HepG2 (cell line): Measurements from ENCODE around the gene CSK. TPM values are rescaled to one million over a fixed set of nuclear protein-coding genes. Genes with fewer than 3 reads are reported as not detected.
A peak's percentile ranks its signal among the peaks of the same experiment; 100 is the strongest.

ENCODE experiments used
- BCL6 ChIP-seq: IDR thresholded peaks from 2 replicates; pipeline ENCODE4 v1.6.1; 2016; ENCODE audit warnings: missing genetic modification reagents, missing compliant biosample characterization
- BHLHE40 ChIP-seq: IDR thresholded peaks from 2 replicates; pipeline ENCODE4 v1.6.1; 2011; ENCODE audit warnings: low read length, improper control_type of control experiment
- DR1 ChIP-seq: sonication (generic); formaldehyde crosslinking; IDR thresholded peaks from 2 replicates; pipeline ENCODE4 v1.8.0; 2021; ENCODE audit warnings: mild to moderate bottlenecking, missing genetic modification reagents, inconsistent platforms
- DRAP1 ChIP-seq: IDR thresholded peaks from 2 replicates; pipeline ENCODE4 v1.6.1; 2016; ENCODE audit warnings: missing genetic modification reagents, missing compliant biosample characterization
- FOXO1 ChIP-seq: sonication (generic); formaldehyde crosslinking; IDR thresholded peaks from 2 replicates; pipeline ENCODE4 v1.4.0; 2020; ENCODE audit warnings: missing genetic modification reagents
- HDAC2 ChIP-seq: sonication (generic); formaldehyde crosslinking; IDR thresholded peaks from 2 replicates; pipeline ENCODE4 v1.4.0; 2020; ENCODE audit warnings: missing genetic modification reagents
- HNF4G ChIP-seq, 2 experiments: sonication (generic) in 1 of 2; formaldehyde crosslinking in 1 of 2; IDR thresholded peaks; 2 replicates each; pipeline versions ENCODE4 v1.4.0 to v1.6.1; 2011 to 2020; ENCODE audit warnings: borderline replicate concordance in 2 of 2, low read depth in 2 of 2, mild to moderate bottlenecking in 2 of 2, low read length in 1 of 2, missing genetic modification reagents in 1 of 2, moderate library complexity in 1 of 2
- HNRNPH1 ChIP-seq: fragments of 200-400 bp; formaldehyde crosslinking; optimal IDR thresholded peaks from 2 replicates; pipeline ENCODE3; 2017; ENCODE audit warnings: mild to moderate bottlenecking, low read depth, low read length
- KDM2A ChIP-seq: sonication (generic); formaldehyde crosslinking; IDR thresholded peaks from 2 replicates; pipeline ENCODE4 v1.4.0; 2020; ENCODE audit warnings: low read depth, missing genetic modification reagents, borderline replicate concordance
- MAFF ChIP-seq: IDR thresholded peaks from 2 replicates; pipeline ENCODE4 v1.6.1; 2011; ENCODE audit warnings: low read depth, low read length, improper control_type of control experiment
- MXD4 ChIP-seq: IDR thresholded peaks from 2 replicates; pipeline ENCODE4 v1.6.1; 2016; ENCODE audit warnings: mild to moderate bottlenecking, missing biosample characterization, missing genetic modification reagents
- MYPOP ChIP-seq: sonication (generic); formaldehyde crosslinking; IDR thresholded peaks from 2 replicates; pipeline ENCODE4 v1.8.1; 2023; ENCODE audit warnings: mild to moderate bottlenecking, moderate library complexity, missing genetic modification reagents
- PBX2 ChIP-seq: IDR thresholded peaks from 2 replicates; pipeline ENCODE4 v1.6.1; 2016; ENCODE audit warnings: control low read depth
- SIN3A ChIP-seq: IDR thresholded peaks from 2 replicates; pipeline ENCODE4 v1.6.1; 2011; ENCODE audit warnings: low read depth, mild to moderate bottlenecking, control low read depth, low read length, borderline replicate concordance
- SRSF9 ChIP-seq: fragments of 200-400 bp; formaldehyde crosslinking; IDR thresholded peaks from 2 replicates; pipeline ENCODE4 v1.6.1; 2018; ENCODE audit warnings: borderline replicate concordance, mild to moderate bottlenecking, low read depth, low read length; ENCODE audit not compliant: insufficient read depth, poor library complexity, severe bottlenecking
- TEAD3 ChIP-seq: optimal IDR thresholded peaks from 2 replicates; pipeline ENCODE3; 2016; ENCODE audit warnings: borderline replicate concordance
- TRIM24 ChIP-seq: sonication (generic); formaldehyde crosslinking; IDR thresholded peaks from 2 replicates; pipeline ENCODE4 v1.8.0; 2022; ENCODE audit warnings: mild to moderate bottlenecking, missing genetic modification reagents
- ZEB1 ChIP-seq: IDR thresholded peaks from 2 replicates; pipeline ENCODE4 v1.6.1; 2012; ENCODE audit warnings: mild to moderate bottlenecking, low read depth, inconsistent platforms; ENCODE audit not compliant: insufficient replicate concordance
- ZNF136 ChIP-seq: sonication (generic); formaldehyde crosslinking; IDR thresholded peaks from 2 replicates; pipeline ENCODE4 v1.8.1; 2022; ENCODE audit warnings: low read depth, mild to moderate bottlenecking, moderate library complexity, missing genetic modification reagents
- ZNF225 ChIP-seq: sonication (generic); formaldehyde crosslinking; IDR thresholded peaks from 2 replicates; pipeline ENCODE4 v1.4.0; 2020; ENCODE audit warnings: mild to moderate bottlenecking, missing genetic modification reagents
- ZNF232 ChIP-seq: sonication (generic); formaldehyde crosslinking; IDR thresholded peaks from 2 replicates; pipeline ENCODE4 v1.4.0; 2020; ENCODE audit warnings: missing genetic modification reagents, borderline replicate concordance
- ZNF296 ChIP-seq: sonication (generic); formaldehyde crosslinking; conservative IDR thresholded peaks from 2 replicates; pipeline ENCODE4 v1.5.0; 2020; ENCODE audit warnings: mild to moderate bottlenecking, missing genetic modification reagents
- ZNF331 ChIP-seq: sonication (generic); formaldehyde crosslinking; IDR thresholded peaks from 2 replicates; pipeline ENCODE4 v1.4.0; 2020; ENCODE audit warnings: missing genetic modification reagents
- ZNF354B ChIP-seq: sonication (generic); formaldehyde crosslinking; IDR thresholded peaks from 2 replicates; pipeline ENCODE4 v1.8.0; 2022; ENCODE audit warnings: mild to moderate bottlenecking, missing genetic modification reagents
- ZNF629 ChIP-seq: sonication (generic); formaldehyde crosslinking; conservative IDR thresholded peaks from 2 replicates; pipeline ENCODE4 v1.5.0; 2020; ENCODE audit warnings: missing genetic modification reagents
- ZNF891 ChIP-seq: sonication (generic); formaldehyde crosslinking; IDR thresholded peaks from 2 replicates; pipeline ENCODE4 v1.5.0; 2020; ENCODE audit warnings: mild to moderate bottlenecking, missing genetic modification reagents
- ZSCAN21 ChIP-seq: sonication (generic); formaldehyde crosslinking; IDR thresholded peaks from 2 replicates; pipeline ENCODE4 v1.8.0; 2022; ENCODE audit warnings: mild to moderate bottlenecking, missing genetic modification reagents, moderate library complexity, borderline replicate concordance
- polyA plus RNA-seq, 8 experiments: library from polyadenylated mRNA; depleted of rRNA in 3 of 8; stranded (reverse) in 7 of 8; unstranded in 1 of 8; fragments of >200 nt; fragmentation: Illumina TruSeq in 4 of 8; extraction: Trizol in 4 of 8; gene quantifications; 2 replicates each; pipeline versions ENCODE4 v1.2.1 to v1.2.3, GENCODE V29; 2011 to 2016; ENCODE audit warnings: low read depth in 4 of 8, missing spikeins in 1 of 8, mixed read lengths in 1 of 8; ENCODE audit not compliant: insufficient read depth in 1 of 8
- total RNA-seq, 5 experiments: library from RNA; depleted of rRNA; stranded (reverse); fragments of >200 nt; fragmentation: Illumina TruSeq; extraction: Trizol; gene quantifications; 2 replicates each; pipeline ENCODE4 v1.2.3, GENCODE V29; 2016; ENCODE audit warnings: low read depth in 1 of 5

CSK gene
- total and polyA plus RNA-seq, 2 of the 13 experiments (the other 11 are each of a cell fraction or from before 2014, with no cell fraction given): 12.5 to 21.3 TPM

- TF ChIP-seq MYPOP (CRISPR knock-in tag) (no peak), MXD4 (CRISPR knock-in tag) (no peak), ZNF225 (CRISPR knock-in tag) (no peak), PBX2 (CRISPR knock-in tag) (no peak), ZNF232 (no peak), FOXO1 (CRISPR knock-in tag) (peak; percentile 10; the same call in 1 of the 2 replicates), ZNF629 (CRISPR knock-in tag) (peak; percentile 81), MAFF (no peak), BHLHE40 (no peak), ZNF891 (CRISPR knock-in tag) (no peak), BCL6 (CRISPR knock-in tag) (peak; percentile 41; the same call in 1 of the 2 replicates), ZEB1 (peak; percentile 10), ZNF331 (CRISPR knock-in tag) (peak; percentile 22; the same call in 1 of the 2 replicates), TEAD3 (CRISPR knock-in tag) (peak; percentile 26), KDM2A (CRISPR knock-in tag) (no peak), SRSF9 (no peak), DRAP1 (CRISPR knock-in tag) (0 out of 2 replicates have a peak, but pooled peaks have one; percentile 16), HDAC2 (CRISPR knock-in tag) (peak; percentile 19; the same call in 1 of the 2 replicates), DR1 (no peak), HNF4G (IDR thresholded peaks at IDR 0.05; ENCODE audit: borderline replicate concordance, low read depth, low read length) (no peak), HNF4G (CRISPR knock-in tag; IDR thresholded peaks at IDR 0.05; ENCODE audit: borderline replicate concordance, low read depth) (no peak), ZNF296 (CRISPR knock-in tag) (no peak), ZSCAN21 (CRISPR knock-in tag) (no peak), SIN3A (no peak), TRIM24 (CRISPR knock-in tag) (no peak), HNRNPH1 (no peak), ZNF354B (CRISPR knock-in tag) (no peak), ZNF136 (no peak)
Measured at GRCh38 chr15:74773731-74774252, 8.1 kb upstream of the CSK start (continued).
